Osteocyte (in vitro differentiated cells): ENCODE measurements around the gene CIB4. TPM values are rescaled to one million over a fixed set of nuclear protein-coding genes. Genes with fewer than 3 reads are reported as not detected.

Source experiments
- DNase-seq: peaks from one replicate; pipeline ENCODE4 v3.0.0; 2021; ENCODE audit warnings: mixed read lengths; ENCODE audit not compliant: unreplicated experiment; ENCODE audit errors: extremely low spot score
- H3K27ac Mint-ChIP-seq: one replicate; pipeline ENCODE4 v1.8.0; 2021; ENCODE audit warnings: mild to moderate bottlenecking, mixed read lengths; ENCODE audit not compliant: unreplicated experiment
- H3K27me3 Mint-ChIP-seq: one replicate; pipeline ENCODE4 v1.8.0; 2021; ENCODE audit warnings: mixed read lengths; ENCODE audit not compliant: unreplicated experiment
- H3K36me3 Mint-ChIP-seq: one replicate; pipeline ENCODE4 v1.8.0; 2021; ENCODE audit warnings: mixed read lengths; ENCODE audit not compliant: unreplicated experiment
- H3K4me1 Mint-ChIP-seq: one replicate; pipeline ENCODE4 v1.8.0; 2021; ENCODE audit warnings: mixed read lengths; ENCODE audit not compliant: unreplicated experiment
- H3K4me3 Mint-ChIP-seq: one replicate; pipeline ENCODE4 v1.8.0; 2021; ENCODE audit warnings: mild to moderate bottlenecking, moderate library complexity, mixed read lengths; ENCODE audit not compliant: unreplicated experiment
- H3K9me3 Mint-ChIP-seq: one replicate; pipeline ENCODE4 v1.8.0; 2021; ENCODE audit warnings: mixed read lengths; ENCODE audit not compliant: unreplicated experiment
- total RNA-seq: library from RNA; stranded (reverse); gene quantifications from 2 replicates; pipeline ENCODE4 v1.2.1, GENCODE V29; 2021
- TF ChIP-seq, protein P1 (sequence below): fragments of 200-600 bp; sonication (generic); IDR thresholded peaks from 2 replicates; pipeline ENCODE4 v1.5.0; 2021; ENCODE audit warnings: antibody characterized with exemption, mild to moderate bottlenecking, moderate library complexity

The CIB4 gene
- total RNA-seq, 1 donor from 2014 or later, result not detected

GRCh38 chr2:26683583-26683982 is 42.4 kb upstream of the CIB4 start:
- H3K36me3 Mint-ChIP-seq, result no peaks in the 10 kb centered on the region
- no peak overlapping the region for H3K27ac Mint-ChIP-seq
- no peak overlapping the region for H3K4me3 Mint-ChIP-seq
- peaks cover 53% of the 10 kb centered on the region for H3K27me3 Mint-ChIP-seq
- no peaks in the 10 kb centered on the region for H3K9me3 Mint-ChIP-seq
- DNase-seq, result no peak
- TF ChIP-seq, protein P1, sequence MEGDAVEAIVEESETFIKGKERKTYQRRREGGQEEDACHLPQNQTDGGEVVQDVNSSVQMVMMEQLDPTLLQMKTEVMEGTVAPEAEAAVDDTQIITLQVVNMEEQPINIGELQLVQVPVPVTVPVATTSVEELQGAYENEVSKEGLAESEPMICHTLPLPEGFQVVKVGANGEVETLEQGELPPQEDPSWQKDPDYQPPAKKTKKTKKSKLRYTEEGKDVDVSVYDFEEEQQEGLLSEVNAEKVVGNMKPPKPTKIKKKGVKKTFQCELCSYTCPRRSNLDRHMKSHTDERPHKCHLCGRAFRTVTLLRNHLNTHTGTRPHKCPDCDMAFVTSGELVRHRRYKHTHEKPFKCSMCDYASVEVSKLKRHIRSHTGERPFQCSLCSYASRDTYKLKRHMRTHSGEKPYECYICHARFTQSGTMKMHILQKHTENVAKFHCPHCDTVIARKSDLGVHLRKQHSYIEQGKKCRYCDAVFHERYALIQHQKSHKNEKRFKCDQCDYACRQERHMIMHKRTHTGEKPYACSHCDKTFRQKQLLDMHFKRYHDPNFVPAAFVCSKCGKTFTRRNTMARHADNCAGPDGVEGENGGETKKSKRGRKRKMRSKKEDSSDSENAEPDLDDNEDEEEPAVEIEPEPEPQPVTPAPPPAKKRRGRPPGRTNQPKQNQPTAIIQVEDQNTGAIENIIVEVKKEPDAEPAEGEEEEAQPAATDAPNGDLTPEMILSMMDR, result no peak
- peaks cover 9% of the 10 kb centered on the region for H3K4me1 Mint-ChIP-seq

GRCh38 chr2:26682155-26682554 is 41.0 kb upstream of the CIB4 start:
- DNase-seq, result no peak
- no peak overlapping the region for H3K4me3 Mint-ChIP-seq

GRCh38 chr2:26681656-26682055 is 40.5 kb upstream of the CIB4 start:
- H3K36me3 Mint-ChIP-seq, result no peaks in the 10 kb centered on the region
- TF ChIP-seq, protein P1, result no peak
- H3K27ac Mint-ChIP-seq, result peak overlapping the region; percentile 52
- peaks cover 37% of the 10 kb centered on the region for H3K27me3 Mint-ChIP-seq
- no peak overlapping the region for H3K4me3 Mint-ChIP-seq
- no peak for DNase-seq
- H3K4me1 Mint-ChIP-seq, result peaks cover 9% of the 10 kb centered on the region
- no peaks in the 10 kb centered on the region for H3K9me3 Mint-ChIP-seq

More at GRCh38 chr2:26682155-26682554, 41.0 kb upstream of the CIB4 start:
- Mint-ChIP-seq H3K27ac (peak overlapping the region; percentile 52), H3K27me3 (peaks cover 42% of the 10 kb centered on the region), H3K36me3 (no peaks in the 10 kb centered on the region), H3K4me1 (peaks cover 9% of the 10 kb centered on the region), H3K9me3 (no peaks in the 10 kb centered on the region)
- TF ChIP-seq, protein P1, result no peak

- TF ChIP-seq, protein P1, result no peak
Measured at GRCh38 chr2:26679867-26680266, 38.7 kb upstream of the CIB4 start.

GRCh38 chr2:26678035-26678434 is 36.9 kb upstream of the CIB4 start:
- no peaks in the 10 kb centered on the region for H3K9me3 Mint-ChIP-seq
- peaks cover 10% of the 10 kb centered on the region for H3K4me1 Mint-ChIP-seq
- DNase-seq, result no peak
- TF ChIP-seq, protein P1, result no peak
- no peak overlapping the region for H3K27ac Mint-ChIP-seq
- H3K4me3 Mint-ChIP-seq, result no peak overlapping the region
- H3K27me3 Mint-ChIP-seq, result peaks cover 23% of the 10 kb centered on the region
- H3K36me3 Mint-ChIP-seq, result no peaks in the 10 kb centered on the region

More at GRCh38 chr2:26679867-26680266, 38.7 kb upstream of the CIB4 start:
- Mint-ChIP-seq H3K36me3 (no peaks in the 10 kb centered on the region), H3K4me1 (peaks cover 10% of the 10 kb centered on the region), H3K27ac (no peak overlapping the region), H3K4me3 (no peak overlapping the region), H3K27me3 (peaks cover 21% of the 10 kb centered on the region), H3K9me3 (no peaks in the 10 kb centered on the region)
- DNase-seq, result no peak
